Mucosa of stomach (tissue), 1 donor: ENCODE data around the gene NOLC1.

Experiments used
- H3K27me3 ChIP-seq: one replicate; pipeline ENCODE4 v1.7.0; 2013; ENCODE audit warnings: mild to moderate bottlenecking, low read length; ENCODE audit not compliant: control insufficient read depth, insufficient read depth
- H3K36me3 ChIP-seq: one replicate; pipeline ENCODE4 v1.7.0; 2013; ENCODE audit warnings: low read length; ENCODE audit not compliant: control insufficient read depth, insufficient read depth
- H3K4me1 ChIP-seq: one replicate; pipeline ENCODE4 v1.7.0; 2013; ENCODE audit warnings: mild to moderate bottlenecking, low read length; ENCODE audit not compliant: control insufficient read depth, insufficient read depth
- H3K4me3 ChIP-seq: one replicate; pipeline ENCODE4 v1.7.0; 2013; ENCODE audit warnings: low read length
- H3K9ac ChIP-seq: one replicate; pipeline ENCODE4 v1.7.0; 2013; ENCODE audit warnings: mild to moderate bottlenecking, low read length, moderate library complexity
- H3K9me3 ChIP-seq: one replicate; pipeline ENCODE4 v1.7.0; 2013; ENCODE audit warnings: mild to moderate bottlenecking, low read length, moderate library complexity; ENCODE audit not compliant: control insufficient read depth
- donor health status: Pancreatic carcinoma.

The NOLC1 gene

DNA sequence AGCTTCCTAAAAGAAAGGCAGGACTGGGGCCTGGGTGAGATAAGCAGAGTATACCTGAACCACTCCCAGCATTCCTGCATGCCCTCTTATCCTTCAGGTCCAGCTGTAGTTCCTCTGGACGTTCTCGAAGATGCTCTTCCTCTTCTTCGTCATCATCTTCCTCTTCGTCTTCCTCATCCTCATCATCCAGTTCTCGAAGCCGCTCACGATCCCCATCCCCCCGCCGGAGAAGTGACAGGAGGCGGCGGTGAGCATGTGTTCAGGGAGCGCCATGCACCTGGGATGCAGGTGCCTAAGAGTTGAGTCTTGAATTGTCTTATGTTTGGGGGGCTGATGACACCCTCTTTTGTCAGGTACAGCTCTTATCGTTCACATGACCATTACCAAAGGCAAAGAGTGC lies 3.9 kb upstream of the NOLC1 start:
- Histone ChIP-seq H3K4me3 (no peak overlapping the region), H3K9me3 (no peaks in the 10 kb centered on the region), H3K9ac (no peak overlapping the region), H3K36me3 (peaks cover 11% of the 10 kb centered on the region), H3K27me3 (no peaks in the 10 kb centered on the region), H3K4me1 (peaks cover 9% of the 10 kb centered on the region)

DNA sequence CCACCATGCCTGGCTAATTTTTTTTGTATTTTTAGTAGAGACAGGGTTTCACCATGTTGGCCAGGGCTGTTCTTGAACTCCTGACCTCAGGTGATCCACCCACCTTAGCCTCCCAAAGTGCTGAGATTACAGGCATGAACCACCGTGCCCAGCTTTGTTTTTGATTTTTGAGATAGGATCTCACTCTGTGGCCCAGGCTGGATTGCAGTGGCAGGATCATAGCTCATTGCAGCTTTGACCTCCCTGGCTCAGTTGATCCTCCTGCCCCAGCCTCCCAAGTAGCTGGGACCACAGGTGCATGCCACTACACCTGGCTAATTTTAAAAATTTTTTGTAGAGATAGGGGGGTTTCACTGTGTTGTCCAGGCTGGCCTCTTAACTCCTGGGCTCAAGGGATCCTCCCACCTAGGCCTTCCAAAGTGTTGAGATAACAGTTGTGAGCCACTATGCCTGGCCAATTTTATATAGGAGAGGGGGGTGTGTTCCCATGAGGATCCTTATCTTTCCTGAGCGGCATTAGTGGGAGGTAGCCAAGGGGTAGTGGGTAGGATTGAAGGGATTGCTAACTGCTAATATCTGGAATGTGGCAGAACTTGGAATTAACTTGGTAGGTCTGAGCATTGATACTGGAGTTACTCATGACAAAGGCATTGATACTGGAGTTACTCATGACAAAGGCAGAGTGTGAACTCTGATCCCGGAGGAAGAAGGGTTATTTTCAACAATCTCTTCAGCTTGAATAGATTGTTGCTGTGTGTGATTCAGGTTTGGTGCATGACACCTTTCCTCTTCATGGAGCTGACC lies 1.0 kb upstream of the NOLC1 start:
- Histone ChIP-seq H3K36me3 (peaks cover 11% of the 10 kb centered on the region), H3K4me3 (peak overlapping the region; percentile 94), H3K4me1 (peaks cover 9% of the 10 kb centered on the region), H3K9me3 (no peaks in the 10 kb centered on the region), H3K27me3 (no peaks in the 10 kb centered on the region), H3K9ac (no peak overlapping the region)

DNA sequence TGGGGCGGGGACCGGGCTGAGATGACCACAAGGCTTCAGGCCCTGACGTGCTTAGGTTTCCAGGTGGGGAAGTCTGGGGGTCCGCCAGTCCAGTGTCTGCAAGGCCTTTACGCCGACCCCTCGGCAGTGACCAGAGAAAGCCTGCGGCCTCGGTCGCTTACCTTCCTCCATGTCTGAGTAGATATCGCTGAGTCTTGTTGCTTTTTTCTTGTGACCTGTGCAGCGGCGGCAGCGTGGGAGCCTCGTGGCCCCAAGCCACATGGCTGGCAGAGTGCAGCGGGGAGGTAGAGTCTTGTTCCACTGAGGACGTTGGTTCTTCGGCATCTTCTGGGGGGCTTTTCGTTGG lies 329 bp downstream of the NOLC1 start:
- Histone ChIP-seq H3K4me1 (peaks cover 9% of the 10 kb centered on the region), H3K36me3 (peaks cover 11% of the 10 kb centered on the region), H3K27me3 (no peaks in the 10 kb centered on the region), H3K9ac (peak overlapping the region; percentile 78), H3K4me3 (peak overlapping the region; percentile 94), H3K9me3 (no peaks in the 10 kb centered on the region)

DNA sequence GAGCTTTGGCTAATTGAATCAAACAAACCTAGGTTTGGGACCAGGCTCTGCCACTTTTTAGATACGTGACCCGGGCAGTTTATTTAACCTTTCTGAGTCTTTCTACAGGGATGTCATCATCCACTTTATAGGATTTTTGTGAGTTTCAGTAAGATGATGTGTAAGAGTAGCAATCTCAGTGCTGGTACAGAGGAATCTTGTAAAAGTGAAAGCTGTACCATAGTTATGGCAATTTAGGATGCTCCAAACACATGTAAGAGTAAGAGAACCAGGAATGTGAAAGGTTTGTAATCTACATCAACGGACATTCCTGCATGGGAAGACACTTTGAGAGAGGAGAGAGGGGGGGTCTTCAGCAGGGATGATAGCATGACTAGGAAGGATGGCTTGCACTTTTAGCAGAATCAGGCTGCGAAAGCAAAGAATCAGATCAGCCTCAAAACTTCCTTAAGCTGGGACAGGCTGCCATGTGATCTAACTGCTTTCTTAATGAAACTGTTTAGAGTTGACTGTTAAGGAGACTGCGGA lies 968 bp downstream of the NOLC1 start:
- no peaks in the 10 kb centered on the region for H3K27me3 ChIP-seq
- H3K9ac ChIP-seq: peak overlapping the region; percentile 78
- H3K4me3 ChIP-seq: peak overlapping the region; percentile 94
- H3K9me3 ChIP-seq: no peaks in the 10 kb centered on the region
- H3K4me1 ChIP-seq: peaks cover 9% of the 10 kb centered on the region
- H3K36me3 ChIP-seq: peaks cover 8% of the 10 kb centered on the region

DNA sequence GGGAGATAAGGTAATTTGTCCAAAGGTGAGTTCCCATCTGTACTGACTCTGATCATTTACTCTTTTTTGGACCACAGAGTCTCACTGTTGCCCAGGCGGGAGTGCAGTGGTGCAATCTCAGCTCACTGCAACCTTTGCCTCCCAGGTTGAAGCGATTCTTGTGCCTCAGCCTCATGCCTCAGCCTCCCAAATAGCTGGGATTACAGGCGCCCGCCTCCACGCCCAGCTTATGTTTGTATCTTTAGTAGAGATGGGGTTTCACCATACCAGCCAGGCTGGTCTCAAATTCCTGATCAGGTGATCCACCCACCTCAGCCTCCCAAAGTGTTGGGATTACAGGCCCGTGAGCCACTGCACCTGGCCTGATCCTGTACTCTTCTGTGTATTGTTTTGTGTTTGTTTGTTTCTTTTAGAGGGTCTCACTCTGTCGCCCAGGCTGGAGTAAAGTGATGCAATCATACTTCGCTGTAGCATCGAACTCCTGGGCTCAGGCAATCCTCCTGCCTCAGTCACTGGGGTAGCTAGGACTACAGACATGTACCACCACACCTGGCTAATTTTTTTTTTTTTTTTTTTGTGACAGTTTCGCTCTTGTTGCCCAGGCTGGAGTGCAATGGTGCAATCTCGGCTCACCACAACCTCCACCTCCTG lies 2.4 kb downstream of the NOLC1 start:
- Histone ChIP-seq H3K36me3 (peaks cover 2% of the 10 kb centered on the region), H3K27me3 (no peaks in the 10 kb centered on the region), H3K4me1 (peaks cover 9% of the 10 kb centered on the region), H3K4me3 (no peak overlapping the region), H3K9ac (no peak overlapping the region), H3K9me3 (no peaks in the 10 kb centered on the region)

DNA sequence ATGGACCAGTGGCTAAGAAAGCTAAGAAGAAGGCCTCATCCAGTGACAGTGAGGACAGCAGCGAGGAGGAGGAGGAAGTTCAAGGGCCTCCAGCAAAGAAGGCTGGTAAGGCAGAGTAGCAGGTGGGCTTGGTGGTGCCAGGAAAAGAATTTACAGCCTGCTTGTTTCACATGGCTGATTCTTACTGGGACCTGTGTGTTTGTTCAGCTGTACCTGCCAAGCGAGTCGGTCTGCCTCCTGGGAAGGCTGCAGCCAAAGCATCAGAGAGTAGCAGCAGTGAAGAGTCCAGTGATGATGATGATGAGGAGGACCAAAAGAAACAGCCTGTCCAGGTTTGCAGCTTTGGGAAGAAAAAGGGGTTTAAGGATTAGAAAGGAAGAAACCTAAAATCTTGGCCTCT lies 5.0 kb downstream of the NOLC1 start:
- no peaks in the 10 kb centered on the region for H3K4me1 ChIP-seq
- peaks cover 14% of the 10 kb centered on the region for H3K36me3 ChIP-seq
- H3K9ac ChIP-seq: no peak overlapping the region

DNA sequence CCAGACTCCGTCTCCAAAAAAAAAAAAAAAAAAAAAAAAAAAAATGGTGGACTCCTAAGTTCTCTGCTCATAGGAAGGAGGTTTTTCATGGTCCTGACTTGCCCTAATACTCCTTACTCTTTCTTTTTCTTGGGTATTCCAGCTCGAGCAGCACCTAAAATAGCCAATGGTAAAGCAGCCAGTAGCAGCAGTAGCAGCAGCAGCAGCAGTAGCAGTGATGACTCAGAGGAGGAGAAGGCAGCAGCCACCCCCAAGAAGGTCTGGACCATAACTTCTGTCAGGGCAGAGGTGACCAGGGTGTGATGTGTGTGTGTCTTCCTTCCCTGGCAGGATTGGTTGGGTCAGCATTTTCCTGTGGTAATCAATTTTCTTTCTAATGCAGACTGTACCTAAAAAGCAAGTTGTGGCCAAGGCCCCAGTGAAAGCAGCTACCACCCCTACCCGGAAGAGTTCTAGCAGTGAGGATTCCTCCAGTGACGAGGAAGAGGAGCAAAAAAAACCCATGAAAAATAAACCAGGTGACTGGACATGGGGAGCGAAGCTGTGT lies 6.9 kb downstream of the NOLC1 start:
- Histone ChIP-seq H3K4me1 (no peaks in the 10 kb centered on the region), H3K9ac (no peak overlapping the region), H3K4me3 (no peak overlapping the region), H3K36me3 (peaks cover 19% of the 10 kb centered on the region), H3K27me3 (no peaks in the 10 kb centered on the region), H3K9me3 (no peaks in the 10 kb centered on the region)

More for the DNA sequence above, 5.0 kb downstream of the NOLC1 start:
- H3K27me3 ChIP-seq: no peaks in the 10 kb centered on the region
- no peak overlapping the region for H3K4me3 ChIP-seq
- no peaks in the 10 kb centered on the region for H3K9me3 ChIP-seq

DNA sequence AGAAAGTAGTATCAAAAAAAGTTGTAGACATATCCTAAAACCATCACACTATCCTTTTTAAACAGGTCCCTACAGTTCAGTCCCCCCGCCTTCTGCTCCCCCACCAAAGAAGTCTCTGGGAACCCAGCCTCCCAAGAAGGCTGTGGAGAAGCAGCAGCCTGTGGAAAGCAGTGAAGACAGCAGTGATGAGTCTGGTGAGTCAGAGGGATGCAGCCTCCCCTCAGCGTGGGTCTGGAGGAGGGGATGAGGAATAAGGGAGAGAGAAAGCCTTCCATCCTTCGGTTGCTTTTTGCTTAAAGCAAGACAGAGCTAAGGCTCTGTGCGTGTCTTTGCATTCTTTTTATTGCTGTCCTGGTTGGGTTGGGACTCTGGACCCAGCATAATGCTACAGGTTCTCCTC lies 7.6 kb downstream of the NOLC1 start:
- Histone ChIP-seq H3K9ac (no peak overlapping the region), H3K27me3 (no peaks in the 10 kb centered on the region), H3K9me3 (no peaks in the 10 kb centered on the region), H3K4me1 (no peaks in the 10 kb centered on the region), H3K36me3 (peaks cover 19% of the 10 kb centered on the region), H3K4me3 (no peak overlapping the region)

DNA sequence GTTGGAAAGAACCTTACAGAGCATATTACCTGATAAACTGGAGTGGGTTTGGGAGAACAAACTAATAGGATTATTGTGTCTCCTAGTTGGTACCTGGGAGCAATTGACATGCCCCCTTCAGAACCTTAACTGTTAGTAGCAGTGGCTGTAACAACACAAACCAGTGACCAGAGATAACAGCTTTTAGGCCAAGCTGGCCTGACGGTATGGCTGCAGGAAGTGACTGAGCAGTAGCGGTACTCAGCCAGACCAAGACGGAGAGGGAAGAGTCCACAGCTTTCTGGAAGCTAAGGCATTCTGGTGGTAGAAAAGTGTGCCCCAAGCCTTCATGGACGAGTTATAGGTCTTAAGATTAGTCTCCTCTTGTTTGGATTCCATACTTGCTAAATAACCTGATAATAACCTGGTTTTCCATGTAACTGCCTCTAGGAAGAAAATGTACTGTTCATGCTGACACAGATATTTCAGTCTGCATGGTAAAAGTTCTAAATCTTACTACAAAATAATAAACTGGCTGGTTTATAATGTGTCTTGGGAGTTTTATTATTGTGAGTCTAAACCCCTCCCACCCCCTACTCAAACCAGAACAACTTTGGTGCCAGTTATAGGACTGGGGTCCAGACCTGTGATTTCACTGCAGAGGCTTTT lies 11.3 kb downstream of the NOLC1 start:
- Histone ChIP-seq H3K9ac (no peak overlapping the region), H3K4me3 (no peak overlapping the region), H3K27me3 (no peaks in the 10 kb centered on the region), H3K36me3 (peaks cover 19% of the 10 kb centered on the region), H3K4me1 (no peaks in the 10 kb centered on the region), H3K9me3 (no peaks in the 10 kb centered on the region)

DNA sequence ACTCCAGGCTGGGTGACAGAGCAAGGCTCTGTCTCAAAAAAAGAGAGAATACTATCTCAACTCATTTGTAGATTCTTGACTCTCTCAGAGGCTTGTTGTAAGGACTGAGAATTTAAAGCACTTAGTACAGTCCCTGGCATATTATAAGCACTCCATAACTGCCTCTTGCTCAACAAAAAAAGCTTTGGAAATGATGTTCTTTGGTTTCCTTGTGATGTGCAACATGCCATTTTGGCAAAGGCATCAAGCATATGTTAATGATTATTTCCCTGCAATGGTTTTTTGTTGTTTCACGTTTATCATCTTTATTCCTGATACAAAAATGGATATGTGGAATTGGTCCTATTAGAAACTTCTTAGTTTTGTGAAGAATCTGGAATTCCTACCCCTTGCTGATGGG lies 15.7 kb downstream of the NOLC1 start:
- Histone ChIP-seq H3K4me1 (no peaks in the 10 kb centered on the region), H3K9ac (no peak overlapping the region), H3K4me3 (no peak overlapping the region), H3K36me3 (peaks cover 5% of the 10 kb centered on the region), H3K27me3 (no peaks in the 10 kb centered on the region), H3K9me3 (no peaks in the 10 kb centered on the region)

DNA sequence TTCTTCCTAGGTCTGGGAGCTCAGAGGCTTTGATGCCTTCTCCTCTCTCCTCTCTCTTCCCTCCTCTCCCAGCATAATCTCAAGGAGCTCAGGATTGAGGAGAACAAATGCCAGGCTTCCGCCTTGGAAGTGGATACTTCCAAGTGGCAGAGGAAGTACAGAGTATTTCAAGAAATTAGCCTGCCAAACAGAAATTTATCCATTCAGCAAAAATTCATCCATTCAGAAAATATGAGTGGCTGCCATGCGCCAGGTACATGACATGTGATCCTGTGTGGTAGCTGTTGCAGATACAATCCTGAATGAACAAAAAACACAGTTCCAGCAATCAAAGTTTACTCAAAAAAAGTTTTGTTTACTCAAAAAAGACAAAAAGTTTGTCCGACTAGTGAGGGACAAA lies 18.4 kb downstream of the NOLC1 start:
- Histone ChIP-seq H3K4me3 (no peak overlapping the region), H3K9ac (no peak overlapping the region), H3K27me3 (no peaks in the 10 kb centered on the region), H3K9me3 (no peaks in the 10 kb centered on the region), H3K36me3 (no peaks in the 10 kb centered on the region), H3K4me1 (no peaks in the 10 kb centered on the region)

DNA sequence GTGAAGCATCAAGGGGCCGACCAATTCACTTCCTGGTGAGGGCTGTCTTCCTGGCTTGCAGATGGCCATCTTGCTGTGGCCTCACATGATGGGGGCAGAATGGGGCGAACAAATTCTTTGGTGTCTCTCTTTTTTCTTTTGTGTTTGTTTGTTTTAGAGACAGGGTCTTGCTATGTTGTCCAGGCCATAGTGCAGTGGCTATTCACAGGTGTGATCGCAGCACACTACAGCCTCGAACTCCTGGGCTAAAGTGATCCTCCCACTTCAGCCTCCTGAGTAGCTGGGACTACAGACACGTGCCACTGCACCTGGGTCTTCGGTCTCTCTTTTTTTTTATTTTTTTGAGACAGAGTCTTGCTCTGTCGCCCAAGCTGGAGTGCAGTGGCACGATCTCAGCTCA lies 20.1 kb downstream of the NOLC1 start:
- Histone ChIP-seq H3K4me1 (no peaks in the 10 kb centered on the region), H3K36me3 (no peaks in the 10 kb centered on the region), H3K27me3 (no peaks in the 10 kb centered on the region), H3K9me3 (no peaks in the 10 kb centered on the region), H3K4me3 (no peak overlapping the region), H3K9ac (no peak overlapping the region)
